ENCODE results near the gene VWF. TPM values are rescaled to one million over a fixed set of nuclear protein-coding genes. Genes with fewer than 3 reads are reported as not detected.

Gene VWF
- total and polyA plus RNA-seq, 2 donors (not counting 3 experiments of a cell fraction or from before 2014, with no cell fraction given) = 1,041 to 2,328 TPM

- peaks cover 11% of the 10 kb centered on the region for H3K79me2 ChIP-seq (ENCODE audit: control insufficient read depth, insufficient read depth, low read length)
- H3K9me1 ChIP-seq (replicated peaks; ENCODE audit: control insufficient read depth, extremely low read depth, insufficient read depth, low read length) = no peaks in the 10 kb centered on the region
- POLR2A ChIA-PET = no interaction called here
- no peaks in the 10 kb centered on the region for H3K9me3 ChIP-seq (replicated peaks; ENCODE audit: control insufficient read depth, insufficient read depth, low read length)
- H3K9ac ChIP-seq (replicated peaks; ENCODE audit: extremely low read depth, insufficient read depth, low read length) = no peak overlapping the region
- DNase-seq (ENCODE audit: low read depth, low spot score) (no peak), FAIRE-seq (no peak)
- CTCF ChIA-PET = interaction anchor here (2.2 kb wide), 1 partner anchor 218 kb away, joined by 7 read pairs; no protein-coding TSS in a partner anchor
- intact Hi-C loops (cut with micrococcal nuclease) = loop anchor here (2.0 kb wide), 1 partner anchor 223 kb away; no protein-coding TSS in a partner anchor
- H3K36me3 ChIP-seq (ENCODE audit: control insufficient read depth in 2 of 2, extremely low read depth in 1 of 2, insufficient read depth in 2 of 2, low read length in 2 of 2) = peaks cover 62 to 88% of the 10 kb centered on the region in 2 experiments
- no peaks in the 10 kb centered on the region for H4K20me1 ChIP-seq (replicated peaks; ENCODE audit: control insufficient read depth, extremely low read depth, insufficient read depth, low read length)
- no peak overlapping the region for H3K27ac ChIP-seq (ENCODE audit: insufficient read depth, low read depth, low read length)
- peaks cover 2% of the 10 kb centered on the region for H3K4me1 ChIP-seq (ENCODE audit: control insufficient read depth, extremely low read depth, insufficient read depth, low read length)
- TF ChIP-seq POLR2A (IDR thresholded peaks at IDR 0.05; ENCODE audit: low read depth, low read length) (no peak), EZH2 (IDR thresholded peaks at IDR 0.05; ENCODE audit: borderline replicate concordance, low read depth, low read length, severe bottlenecking) (no peak), MAX (IDR thresholded peaks at IDR 0.05; ENCODE audit: insufficient read depth, insufficient read length) (no peak), MYC (IDR thresholded peaks at IDR 0.05; ENCODE audit: low read depth, low read length) (no peak), FOS (IDR thresholded peaks at IDR 0.05; ENCODE audit: borderline replicate concordance, insufficient read depth, low read length) (no peak), JUN (IDR thresholded peaks at IDR 0.05; ENCODE audit: borderline replicate concordance, insufficient read depth, insufficient read length, low read depth) (no peak), GATA2 (IDR thresholded peaks at IDR 0.05; ENCODE audit: insufficient read depth, insufficient read length, low read depth, low read length) (no peak), CTCF (IDR thresholded peaks at IDR 0.05; ENCODE audit: extremely low read depth in 1 of 2, insufficient read depth in 1 of 2, low read depth in 1 of 2, low read length in 2 of 2) (no peak), POLR2AphosphoS5 (IDR thresholded peaks at IDR 0.05; ENCODE audit: insufficient read depth, low read depth, low read length) (no peak)
- no peak overlapping the region for H3K4me2 ChIP-seq (ENCODE audit: insufficient read depth, low read length)
- TSS peak; percentile 4 for BruUV-seq (replicated peaks)
- no peak overlapping the region for H3K4me3 ChIP-seq (replicated peaks in 1 of 3; ENCODE audit: insufficient read depth in 1 of 3, low read depth in 1 of 3, low read length in 3 of 3)
- H3K27me3 ChIP-seq (ENCODE audit: control insufficient read depth in 2 of 2, insufficient read depth in 2 of 2, low read length in 2 of 2) = no peaks in the 10 kb centered on the region
- dilution Hi-C loops (cut with MboI; ENCODE audit: extremely low pct_ligation_motif_present, low sequenced_read_pairs) = no loop called here
- H2AFZ ChIP-seq (ENCODE audit: low read depth, low read length) = no peak overlapping the region
Measured at GRCh38 chr12:6061660-6062059, 62.8 kb downstream of the VWF start.

All from endothelial cell of umbilical vein (primary cell).